GM19328 (cell line): ENCODE data around the gene ALPP.
"Not testable (repeated sequence)": the region's sequence is repeated elsewhere in the genome, so short reads cannot be mapped to it uniquely, and the experiment has no call there.

ENCODE experiments used
- ATAC-seq: cut with Tn5 transposase; IDR thresholded peaks from one replicate; pipeline ENCODE4 v1.9.1; 2021; ENCODE audit warnings: mild to moderate bottlenecking, moderate library complexity; ENCODE audit not compliant: unreplicated experiment

ALPP gene

GRCh38 chr2:232419245-232420072 lies 40.9 kb downstream of the ALPP start:
- ATAC-seq: no peak

- no peak for ATAC-seq
Measured at GRCh38 chr2:232420073-232420454, 41.5 kb downstream of the ALPP start.

- no peak for ATAC-seq
Measured at GRCh38 chr2:232420463-232421188, 42.1 kb downstream of the ALPP start.

- ATAC-seq: no peak
Measured at GRCh38 chr2:232421189-232421785, 42.7 kb downstream of the ALPP start.

GRCh38 chr2:232422051-232422450 lies 43.5 kb downstream of the ALPP start:
- no peak for ATAC-seq

GRCh38 chr2:232422996-232423395 lies 44.4 kb downstream of the ALPP start:
- not testable (repeated sequence) for ATAC-seq

- not testable (repeated sequence) for ATAC-seq
Measured at GRCh38 chr2:232423407-232423806, 44.9 kb downstream of the ALPP start.

GRCh38 chr2:232431705-232432590 lies 53.4 kb downstream of the ALPP start:
- no peak for ATAC-seq
